Calu3 (cell line): Measurements from ENCODE around the gene DDX55. TPM values are rescaled to one million over a fixed set of nuclear protein-coding genes. Genes with fewer than 3 reads are reported as not detected.
A peak's percentile ranks its signal among the peaks of the same experiment; 100 is the strongest.

ENCODE experiments used
- BruUV-seq: library from RNA; stranded (reverse); fragments of 400-500 nt; replicated peaks from 2 replicates; lab custom pipeline; 2021; lab: Mats Ljungman, UMichigan
- CTCF ChIA-PET: fragments of 300-600 bp; sonication (Branson Sonifier 250); formaldehyde crosslinking; loops from one replicate; lab custom pipeline; 2022; ENCODE audit warnings: antibody characterized with exemption; lab: Charles Lee
- DNase-seq: peaks from one replicate; pipeline ENCODE4 v3.0.0; 2022
- H3K27ac Mint-ChIP-seq: one replicate; pipeline ENCODE4 v1.8.0; 2022; ENCODE audit warnings: mixed read lengths; ENCODE audit not compliant: unreplicated experiment
- H3K27me3 Mint-ChIP-seq: one replicate; pipeline ENCODE4 v1.8.0; 2022; ENCODE audit warnings: mixed read lengths; ENCODE audit not compliant: unreplicated experiment
- H3K36me3 Mint-ChIP-seq: one replicate; pipeline ENCODE4 v1.8.0; 2022; ENCODE audit warnings: mild to moderate bottlenecking, moderate library complexity, mixed read lengths; ENCODE audit not compliant: insufficient read depth, unreplicated experiment
- H3K4me1 Mint-ChIP-seq: one replicate; pipeline ENCODE4 v1.8.0; 2022; ENCODE audit warnings: mild to moderate bottlenecking, low read depth, mixed read lengths; ENCODE audit not compliant: unreplicated experiment
- H3K4me3 Mint-ChIP-seq: one replicate; pipeline ENCODE4 v1.8.0; 2022; ENCODE audit warnings: mild to moderate bottlenecking, low read depth, moderate library complexity, mixed read lengths; ENCODE audit not compliant: unreplicated experiment
- H3K9me3 Mint-ChIP-seq: one replicate; pipeline ENCODE4 v1.8.0; 2022; ENCODE audit warnings: low read depth, mixed read lengths; ENCODE audit not compliant: unreplicated experiment
- intact Hi-C: fragments of 100-400 bp; cut with micrococcal nuclease; formaldehyde crosslinking; loops from one replicate; pipeline ENCODE4 v1.10.0; 2022; ENCODE audit not compliant: unreplicated experiment
- total RNA-seq: library from RNA; stranded (reverse); gene quantifications from 2 replicates; pipeline ENCODE4 v1.2.3, GENCODE V29; 2022
- TF ChIP-seq, protein P1 (sequence below): fragments of 200-600 bp; IDR thresholded peaks from one replicate; pipeline ENCODE4 v1.8.0; 2022; ENCODE audit warnings: antibody characterized with exemption; ENCODE audit not compliant: unreplicated experiment

The DDX55 gene
- total RNA-seq, 1 experiment from 2014 or later = 52.7 TPM

DNA sequence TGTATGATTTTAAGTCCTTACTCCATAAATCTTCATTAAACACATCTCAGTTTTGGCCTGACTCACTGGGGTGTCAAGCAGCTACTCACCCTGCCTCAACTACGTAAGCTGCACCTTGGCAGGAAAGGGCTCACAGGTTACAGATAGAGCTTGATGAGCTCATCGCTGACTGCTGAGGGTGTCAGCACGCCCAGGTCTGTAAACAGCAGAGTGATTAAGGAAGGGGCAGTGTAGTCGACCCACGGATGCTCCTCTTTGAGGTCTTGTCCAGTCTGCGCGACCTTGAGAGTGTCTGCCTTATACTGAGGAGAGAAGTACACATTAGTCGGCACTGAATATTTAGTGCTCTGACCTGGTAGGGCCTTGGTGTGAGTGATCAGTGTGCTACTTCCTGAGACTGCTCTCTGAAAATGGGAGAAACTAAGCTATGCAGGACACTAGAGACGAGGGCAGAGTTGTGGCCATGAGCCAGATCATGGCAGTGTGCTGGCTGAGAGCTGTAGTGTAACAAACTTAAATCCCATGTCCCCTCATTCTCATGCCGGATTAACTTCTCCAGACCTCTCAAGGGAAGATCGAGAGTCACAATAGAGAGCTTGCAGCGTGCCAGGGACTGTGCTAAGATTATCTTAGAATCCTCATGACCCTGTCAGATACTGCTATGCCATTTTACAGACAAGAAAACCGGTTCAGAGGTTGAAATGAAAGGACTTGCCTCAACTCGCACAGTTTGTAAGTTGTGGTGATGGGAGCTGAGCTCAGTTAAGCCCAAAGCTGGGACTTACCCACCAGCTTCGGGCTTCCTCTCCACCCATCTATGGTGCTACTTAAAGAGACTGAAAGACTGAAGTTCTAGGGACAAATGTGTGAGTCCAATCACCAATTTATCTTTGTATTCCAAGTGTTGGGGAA is 20.0 kb downstream of the DDX55 start:
- no peak overlapping the region for H3K4me3 Mint-ChIP-seq
- TF ChIP-seq, protein P1, sequence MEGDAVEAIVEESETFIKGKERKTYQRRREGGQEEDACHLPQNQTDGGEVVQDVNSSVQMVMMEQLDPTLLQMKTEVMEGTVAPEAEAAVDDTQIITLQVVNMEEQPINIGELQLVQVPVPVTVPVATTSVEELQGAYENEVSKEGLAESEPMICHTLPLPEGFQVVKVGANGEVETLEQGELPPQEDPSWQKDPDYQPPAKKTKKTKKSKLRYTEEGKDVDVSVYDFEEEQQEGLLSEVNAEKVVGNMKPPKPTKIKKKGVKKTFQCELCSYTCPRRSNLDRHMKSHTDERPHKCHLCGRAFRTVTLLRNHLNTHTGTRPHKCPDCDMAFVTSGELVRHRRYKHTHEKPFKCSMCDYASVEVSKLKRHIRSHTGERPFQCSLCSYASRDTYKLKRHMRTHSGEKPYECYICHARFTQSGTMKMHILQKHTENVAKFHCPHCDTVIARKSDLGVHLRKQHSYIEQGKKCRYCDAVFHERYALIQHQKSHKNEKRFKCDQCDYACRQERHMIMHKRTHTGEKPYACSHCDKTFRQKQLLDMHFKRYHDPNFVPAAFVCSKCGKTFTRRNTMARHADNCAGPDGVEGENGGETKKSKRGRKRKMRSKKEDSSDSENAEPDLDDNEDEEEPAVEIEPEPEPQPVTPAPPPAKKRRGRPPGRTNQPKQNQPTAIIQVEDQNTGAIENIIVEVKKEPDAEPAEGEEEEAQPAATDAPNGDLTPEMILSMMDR = no peak
- no peaks in the 10 kb centered on the region for H3K4me1 Mint-ChIP-seq
- CTCF ChIA-PET = interaction anchor here (0.6 kb wide), 1 partner anchor 649 kb away, joined by 4 read pairs; no protein-coding TSS in a partner anchor
- DNase-seq = no peak
- BruUV-seq = no TSS peak
- H3K36me3 Mint-ChIP-seq = peaks cover 75% of the 10 kb centered on the region
- intact Hi-C loops = no loop called here
- no peak overlapping the region for H3K27ac Mint-ChIP-seq
- no peaks in the 10 kb centered on the region for H3K9me3 Mint-ChIP-seq
- H3K27me3 Mint-ChIP-seq = no peaks in the 10 kb centered on the region

DNA sequence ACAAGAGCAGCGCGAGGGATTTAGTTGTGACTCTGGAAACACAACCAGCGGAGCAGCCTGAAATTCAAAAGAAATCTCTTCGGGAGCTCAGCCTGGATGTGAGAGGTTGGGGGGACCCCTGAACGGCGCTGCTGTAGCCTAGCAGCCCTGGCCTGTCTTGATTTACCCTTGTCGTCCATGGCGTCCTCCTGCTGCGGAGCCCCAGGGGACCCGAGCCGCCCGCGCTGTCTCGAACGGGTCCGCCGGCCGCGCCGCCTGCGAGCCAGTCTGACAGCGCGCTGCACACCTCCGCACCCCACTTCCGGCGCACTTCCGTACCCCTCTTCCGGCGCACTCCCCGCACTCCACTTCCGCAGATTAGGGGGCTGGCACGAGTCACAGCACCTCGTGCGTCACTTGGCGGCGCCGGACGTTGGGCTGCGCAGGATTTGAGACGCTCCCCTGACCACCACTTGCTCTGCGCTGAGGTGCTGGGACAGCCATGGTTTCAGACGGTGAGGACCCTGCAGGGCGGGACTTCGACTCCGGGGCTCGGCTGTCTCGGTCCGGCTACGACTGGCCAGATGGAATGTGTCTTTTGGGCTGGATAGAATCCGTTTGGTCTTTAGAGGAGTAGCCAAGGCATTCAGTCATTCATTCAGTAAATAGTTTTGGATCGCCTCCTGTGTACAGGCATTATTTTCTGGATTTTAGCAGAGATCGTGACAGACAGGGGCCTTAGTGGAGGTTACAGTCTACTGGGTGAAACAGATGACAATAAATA is 31.7 kb downstream of the DDX55 start, which contains the start of the genes EIF2B1 and GTF2H3:
Gene EIF2B1, minus strand, starts transcription at position 308 of the 763 bp plus-strand sequence. Its CDS starts 129 bp downstream, at position 179.
Gene GTF2H3, plus strand, starts transcription at position 451 of the 763 bp plus-strand sequence. Its CDS starts 31 bp downstream, at position 482.
- H3K36me3 Mint-ChIP-seq = peaks cover 50% of the 10 kb centered on the region
- H3K27me3 Mint-ChIP-seq = no peaks in the 10 kb centered on the region
- intact Hi-C loops = no loop called here
- H3K4me3 Mint-ChIP-seq = peak within 1 kb of the TSS; percentile 95
- peak; percentile 97 for DNase-seq
- H3K9me3 Mint-ChIP-seq = no peaks in the 10 kb centered on the region
- TF ChIP-seq, protein P1 = no peak
- CTCF ChIA-PET = no interaction called here
- H3K4me1 Mint-ChIP-seq = peaks cover 20% of the 10 kb centered on the region
- H3K27ac Mint-ChIP-seq = peak within 1 kb of the TSS; percentile 97
- no TSS peak for BruUV-seq

DNA sequence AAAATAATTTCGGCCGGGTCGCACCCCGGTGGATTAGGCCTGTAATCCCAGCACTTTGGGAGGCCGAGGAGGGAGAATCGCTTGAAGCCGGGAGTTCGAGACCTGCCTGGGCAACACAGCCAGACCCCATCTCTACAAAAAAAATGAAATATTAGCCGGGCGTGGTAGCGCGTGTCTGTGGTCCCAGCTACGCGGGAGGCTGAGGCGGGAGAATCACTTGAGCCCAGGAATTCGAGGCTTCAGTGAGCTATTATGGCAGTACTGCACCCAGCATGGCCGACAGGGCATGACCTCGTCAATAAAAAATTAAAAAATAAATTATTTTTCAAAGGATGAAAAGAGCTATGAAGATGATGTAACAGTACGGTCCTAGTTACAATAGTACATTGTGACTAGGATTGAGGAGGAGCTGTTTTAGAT is 32.3 kb downstream of the DDX55 start:
- Mint-ChIP-seq H3K9me3 (no peaks in the 10 kb centered on the region), H3K4me3 (peak overlapping the region; percentile 95), H3K36me3 (peaks cover 46% of the 10 kb centered on the region), H3K4me1 (peaks cover 20% of the 10 kb centered on the region), H3K27ac (peak overlapping the region; percentile 97), H3K27me3 (no peaks in the 10 kb centered on the region)
- BruUV-seq = TSS peak; percentile 92
- intact Hi-C loops = no loop called here
- TF ChIP-seq, protein P1 = no peak
- CTCF ChIA-PET = interaction anchor here (0.6 to 0.7 kb wide), 2 partner anchors 433 to 922 kb away, joined by 5 read pairs; no protein-coding TSS in a partner anchor
- DNase-seq = no peak

DNA sequence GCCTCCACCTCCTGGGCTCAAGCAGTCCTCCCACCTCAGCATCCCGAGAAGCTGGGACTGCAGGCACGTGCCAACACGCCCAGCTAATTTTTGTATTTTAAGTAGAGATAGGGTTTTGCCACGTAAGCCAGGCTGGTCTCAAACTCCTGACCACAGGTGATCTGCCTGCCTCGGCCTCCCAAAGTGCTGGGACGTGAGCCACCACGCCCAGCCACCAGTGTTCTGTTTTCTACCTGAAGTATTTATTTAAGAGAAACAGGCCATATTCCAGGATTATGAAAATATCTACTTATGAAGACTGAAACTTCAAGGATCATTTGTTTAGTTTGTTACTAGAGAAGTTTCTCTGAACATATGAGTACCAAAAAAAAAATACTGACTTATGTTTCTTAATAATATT is 42.0 kb downstream of the DDX55 start:
- peaks cover 65% of the 10 kb centered on the region for H3K36me3 Mint-ChIP-seq
- CTCF ChIA-PET = no interaction called here
- no peak for DNase-seq

More for the DNA sequence above, 42.0 kb downstream of the DDX55 start:
- intact Hi-C loops = no loop called here
- Mint-ChIP-seq H3K9me3 (no peaks in the 10 kb centered on the region), H3K27ac (no peak overlapping the region), H3K27me3 (no peaks in the 10 kb centered on the region), H3K4me3 (no peak overlapping the region), H3K4me1 (no peaks in the 10 kb centered on the region)
- no TSS peak for BruUV-seq
- TF ChIP-seq, protein P1 = no peak
